OCI-LY1 (cell line): ENCODE measurements around the gene ASS1.

Source experiments
- H2AFZ ChIP-seq: fragments of 200-600 bp; sonication (generic), shearing (Covaris generic); 2 replicates; pipeline ENCODE4 v1.6.0; 2014; ENCODE audit warnings: antibody characterized with exemption, mild to moderate bottlenecking, low read length
- H3F3A ChIP-seq: fragments of 200-600 bp; sonication (generic), shearing (Covaris generic); 2 replicates; pipeline ENCODE4 v1.6.0; 2014; ENCODE audit warnings: mild to moderate bottlenecking, antibody characterized with exemption, low read length, moderate library complexity; ENCODE audit not compliant: insufficient read depth
- H3K27ac ChIP-seq: fragments of 200-600 bp; sonication (generic); 2 replicates; pipeline ENCODE4 v1.5.1; 2014; ENCODE audit warnings: low read length, mixed run types, mild to moderate bottlenecking, low read depth; ENCODE audit not compliant: poor library complexity, severe bottlenecking
- H3K27me3 ChIP-seq: fragments of 200-600 bp; sonication (generic); 2 replicates; pipeline ENCODE4 v1.6.0; 2014; ENCODE audit warnings: antibody characterized with exemption, mild to moderate bottlenecking, low read length, moderate library complexity; ENCODE audit not compliant: insufficient read depth
- H3K36me3 ChIP-seq: fragments of 200-600 bp; sonication (generic); 2 replicates; pipeline ENCODE4 v1.6.1; 2014; ENCODE audit warnings: mild to moderate bottlenecking, antibody characterized with exemption, low read length, moderate library complexity, mixed read lengths; ENCODE audit not compliant: insufficient read depth
- H3K4me1 ChIP-seq: fragments of 200-600 bp; sonication (generic); 2 replicates; pipeline ENCODE4 v1.5.1; 2014; ENCODE audit warnings: mild to moderate bottlenecking, low read length, moderate library complexity; ENCODE audit not compliant: insufficient read depth, severe bottlenecking
- H3K4me2 ChIP-seq: fragments of 200-600 bp; sonication (generic), shearing (Covaris generic); 2 replicates; pipeline ENCODE4 v1.6.1; 2014; ENCODE audit warnings: low read length
- H3K4me3 ChIP-seq: fragments of 200-600 bp; sonication (generic); 2 replicates; pipeline ENCODE4 v1.5.1; 2014; ENCODE audit warnings: low read length, low read depth, mild to moderate bottlenecking, mixed read lengths; ENCODE audit not compliant: poor library complexity, severe bottlenecking
- H3K79me2 ChIP-seq: fragments of 200-600 bp; shearing (Covaris generic); 2 replicates; pipeline ENCODE4 v1.6.1; 2016; ENCODE audit warnings: mixed run types, low read length, mixed read lengths; ENCODE audit not compliant: insufficient read depth
- H3K9ac ChIP-seq: fragments of 200-600 bp; sonication (generic), shearing (Covaris generic); 2 replicates; pipeline ENCODE4 v1.6.1; 2014; ENCODE audit warnings: mild to moderate bottlenecking, low read length, mixed read lengths
- H3K9me2 ChIP-seq: fragments of 200-600 bp; sonication (generic), shearing (Covaris generic); 2 replicates; pipeline ENCODE4 v1.6.1; 2014; ENCODE audit warnings: low read depth, mild to moderate bottlenecking, low read length, mixed read lengths
- H3K9me3 ChIP-seq: fragments of 200-600 bp; shearing (Covaris generic); 2 replicates; pipeline ENCODE4 v1.6.1; 2014; ENCODE audit warnings: low read length, mixed read lengths
- H4K20me1 ChIP-seq: fragments of 200-600 bp; sonication (generic), shearing (Covaris generic); 2 replicates; pipeline ENCODE4 v1.6.0; 2016; ENCODE audit warnings: mild to moderate bottlenecking, low read length; ENCODE audit not compliant: insufficient read depth
- CTCF ChIP-seq: fragments of 200-600 bp; sonication (generic), shearing (Covaris generic); IDR thresholded peaks from 2 replicates; pipeline ENCODE4 v1.5.1; 2017; ENCODE audit warnings: mild to moderate bottlenecking, antibody characterized with exemption, low read length, moderate library complexity, mixed read lengths
- EZH2 ChIP-seq: fragments of 200-600 bp; sonication (generic), shearing (Covaris generic); IDR thresholded peaks from 2 replicates; pipeline ENCODE4 v1.8.0; 2017; ENCODE audit warnings: borderline replicate concordance, mixed run types, mild to moderate bottlenecking, antibody characterized with exemption, low read length, moderate library complexity, mixed read lengths

The ASS1 gene

GRCh38 chr9:130409246-130409645 lies 35.5 kb upstream of the ASS1 start:
- no peaks in the 10 kb centered on the region for H3K79me2 ChIP-seq
- no peak overlapping the region for H3K27ac ChIP-seq
- TF ChIP-seq CTCF: no peak
- TF ChIP-seq EZH2: no peak
- H4K20me1 ChIP-seq: no peaks in the 10 kb centered on the region
- no peak overlapping the region for H2AFZ ChIP-seq
- H3K9me3 ChIP-seq: no peaks in the 10 kb centered on the region
- H3K4me3 ChIP-seq: no peak overlapping the region
- H3K4me2 ChIP-seq: no peak overlapping the region
- H3K27me3 ChIP-seq: no peaks in the 10 kb centered on the region; the same call in 1 of the 2 replicates
- H3K9ac ChIP-seq: no peak overlapping the region
- no peaks in the 10 kb centered on the region for H3K4me1 ChIP-seq
- no peaks in the 10 kb centered on the region for H3K36me3 ChIP-seq
- no peaks in the 10 kb centered on the region for H3F3A ChIP-seq
- no peaks in the 10 kb centered on the region for H3K9me2 ChIP-seq

GRCh38 chr9:130410443-130410842 lies 34.3 kb upstream of the ASS1 start:
- Histone ChIP-seq H3K9me3 (no peaks in the 10 kb centered on the region), H3K4me2 (no peak overlapping the region), H3K36me3 (no peaks in the 10 kb centered on the region), H2AFZ (no peak overlapping the region), H4K20me1 (no peaks in the 10 kb centered on the region), H3K4me1 (no peaks in the 10 kb centered on the region), H3K79me2 (no peaks in the 10 kb centered on the region), H3K9me2 (no peaks in the 10 kb centered on the region), H3K27me3 (no peaks in the 10 kb centered on the region; the same call in 1 of the 2 replicates), H3K9ac (no peak overlapping the region), H3F3A (no peaks in the 10 kb centered on the region), H3K4me3 (no peak overlapping the region), H3K27ac (no peak overlapping the region)
- TF ChIP-seq EZH2: no peak
- TF ChIP-seq CTCF: no peak

GRCh38 chr9:130411566-130411915 lies 33.2 kb upstream of the ASS1 start:
- TF ChIP-seq EZH2: no peak
- TF ChIP-seq CTCF: no peak
- Histone ChIP-seq H3K9me3 (no peaks in the 10 kb centered on the region), H3K9ac (no peak overlapping the region), H3K27ac (no peak overlapping the region), H3K27me3 (no peaks in the 10 kb centered on the region), H4K20me1 (no peaks in the 10 kb centered on the region), H2AFZ (no peak overlapping the region), H3K4me3 (no peak overlapping the region), H3K79me2 (no peaks in the 10 kb centered on the region), H3K4me1 (no peaks in the 10 kb centered on the region), H3F3A (no peaks in the 10 kb centered on the region), H3K36me3 (no peaks in the 10 kb centered on the region), H3K4me2 (no peak overlapping the region), H3K9me2 (no peaks in the 10 kb centered on the region)
